OCI-LY1 (cell line): ENCODE data around the gene LRRTM3.

Experiments
- H2AFZ ChIP-seq: fragments of 200-600 bp; sonication (generic), shearing (Covaris generic); 2 replicates; pipeline ENCODE4 v1.6.0; 2014; ENCODE audit warnings: antibody characterized with exemption, mild to moderate bottlenecking, low read length
- H3F3A ChIP-seq: fragments of 200-600 bp; sonication (generic), shearing (Covaris generic); 2 replicates; pipeline ENCODE4 v1.6.0; 2014; ENCODE audit warnings: mild to moderate bottlenecking, antibody characterized with exemption, low read length, moderate library complexity; ENCODE audit not compliant: insufficient read depth
- H3K27ac ChIP-seq: fragments of 200-600 bp; sonication (generic); 2 replicates; pipeline ENCODE4 v1.5.1; 2014; ENCODE audit warnings: low read length, mixed run types, mild to moderate bottlenecking, low read depth; ENCODE audit not compliant: poor library complexity, severe bottlenecking
- H3K27me3 ChIP-seq: fragments of 200-600 bp; sonication (generic); 2 replicates; pipeline ENCODE4 v1.6.0; 2014; ENCODE audit warnings: antibody characterized with exemption, mild to moderate bottlenecking, low read length, moderate library complexity; ENCODE audit not compliant: insufficient read depth
- H3K36me3 ChIP-seq: fragments of 200-600 bp; sonication (generic); 2 replicates; pipeline ENCODE4 v1.6.1; 2014; ENCODE audit warnings: mild to moderate bottlenecking, antibody characterized with exemption, low read length, moderate library complexity, mixed read lengths; ENCODE audit not compliant: insufficient read depth
- H3K4me1 ChIP-seq: fragments of 200-600 bp; sonication (generic); 2 replicates; pipeline ENCODE4 v1.5.1; 2014; ENCODE audit warnings: mild to moderate bottlenecking, low read length, moderate library complexity; ENCODE audit not compliant: insufficient read depth, severe bottlenecking
- H3K4me2 ChIP-seq: fragments of 200-600 bp; sonication (generic), shearing (Covaris generic); 2 replicates; pipeline ENCODE4 v1.6.1; 2014; ENCODE audit warnings: low read length
- H3K4me3 ChIP-seq: fragments of 200-600 bp; sonication (generic); 2 replicates; pipeline ENCODE4 v1.5.1; 2014; ENCODE audit warnings: low read length, low read depth, mild to moderate bottlenecking, mixed read lengths; ENCODE audit not compliant: poor library complexity, severe bottlenecking
- H3K79me2 ChIP-seq: fragments of 200-600 bp; shearing (Covaris generic); 2 replicates; pipeline ENCODE4 v1.6.1; 2016; ENCODE audit warnings: mixed run types, low read length, mixed read lengths; ENCODE audit not compliant: insufficient read depth
- H3K9ac ChIP-seq: fragments of 200-600 bp; sonication (generic), shearing (Covaris generic); 2 replicates; pipeline ENCODE4 v1.6.1; 2014; ENCODE audit warnings: mild to moderate bottlenecking, low read length, mixed read lengths
- H3K9me2 ChIP-seq: fragments of 200-600 bp; sonication (generic), shearing (Covaris generic); 2 replicates; pipeline ENCODE4 v1.6.1; 2014; ENCODE audit warnings: low read depth, mild to moderate bottlenecking, low read length, mixed read lengths
- H3K9me3 ChIP-seq: fragments of 200-600 bp; shearing (Covaris generic); 2 replicates; pipeline ENCODE4 v1.6.1; 2014; ENCODE audit warnings: low read length, mixed read lengths
- H4K20me1 ChIP-seq: fragments of 200-600 bp; sonication (generic), shearing (Covaris generic); 2 replicates; pipeline ENCODE4 v1.6.0; 2016; ENCODE audit warnings: mild to moderate bottlenecking, low read length; ENCODE audit not compliant: insufficient read depth
- EZH2 ChIP-seq: fragments of 200-600 bp; sonication (generic), shearing (Covaris generic); IDR thresholded peaks from 2 replicates; pipeline ENCODE4 v1.8.0; 2017; ENCODE audit warnings: borderline replicate concordance, mixed run types, mild to moderate bottlenecking, antibody characterized with exemption, low read length, moderate library complexity, mixed read lengths
- TF ChIP-seq, protein P1 (sequence below): fragments of 200-600 bp; sonication (generic), shearing (Covaris generic); IDR thresholded peaks from 2 replicates; pipeline ENCODE4 v1.5.1; 2017; ENCODE audit warnings: mild to moderate bottlenecking, antibody characterized with exemption, low read length, moderate library complexity, mixed read lengths

The LRRTM3 gene

GRCh38 chr10:66981361-66982052 lies 55.7 kb downstream of the LRRTM3 start:
- no peaks in the 10 kb centered on the region for H3F3A ChIP-seq
- H3K4me1 ChIP-seq, result no peaks in the 10 kb centered on the region
- H4K20me1 ChIP-seq, result no peaks in the 10 kb centered on the region
- H3K9me3 ChIP-seq, result no peaks in the 10 kb centered on the region
- no peaks in the 10 kb centered on the region for H3K79me2 ChIP-seq
- TF ChIP-seq, protein P1, sequence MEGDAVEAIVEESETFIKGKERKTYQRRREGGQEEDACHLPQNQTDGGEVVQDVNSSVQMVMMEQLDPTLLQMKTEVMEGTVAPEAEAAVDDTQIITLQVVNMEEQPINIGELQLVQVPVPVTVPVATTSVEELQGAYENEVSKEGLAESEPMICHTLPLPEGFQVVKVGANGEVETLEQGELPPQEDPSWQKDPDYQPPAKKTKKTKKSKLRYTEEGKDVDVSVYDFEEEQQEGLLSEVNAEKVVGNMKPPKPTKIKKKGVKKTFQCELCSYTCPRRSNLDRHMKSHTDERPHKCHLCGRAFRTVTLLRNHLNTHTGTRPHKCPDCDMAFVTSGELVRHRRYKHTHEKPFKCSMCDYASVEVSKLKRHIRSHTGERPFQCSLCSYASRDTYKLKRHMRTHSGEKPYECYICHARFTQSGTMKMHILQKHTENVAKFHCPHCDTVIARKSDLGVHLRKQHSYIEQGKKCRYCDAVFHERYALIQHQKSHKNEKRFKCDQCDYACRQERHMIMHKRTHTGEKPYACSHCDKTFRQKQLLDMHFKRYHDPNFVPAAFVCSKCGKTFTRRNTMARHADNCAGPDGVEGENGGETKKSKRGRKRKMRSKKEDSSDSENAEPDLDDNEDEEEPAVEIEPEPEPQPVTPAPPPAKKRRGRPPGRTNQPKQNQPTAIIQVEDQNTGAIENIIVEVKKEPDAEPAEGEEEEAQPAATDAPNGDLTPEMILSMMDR, result no peak
- no peak for TF ChIP-seq EZH2
- H3K36me3 ChIP-seq, result no peaks in the 10 kb centered on the region
- no peaks in the 10 kb centered on the region for H3K9me2 ChIP-seq
- H3K9ac ChIP-seq, result no peak overlapping the region
- no peak overlapping the region for H2AFZ ChIP-seq
- H3K4me2 ChIP-seq, result no peak overlapping the region
- no peak overlapping the region for H3K27ac ChIP-seq
- H3K4me3 ChIP-seq, result no peak overlapping the region
- H3K27me3 ChIP-seq, result no peaks in the 10 kb centered on the region

DNA sequence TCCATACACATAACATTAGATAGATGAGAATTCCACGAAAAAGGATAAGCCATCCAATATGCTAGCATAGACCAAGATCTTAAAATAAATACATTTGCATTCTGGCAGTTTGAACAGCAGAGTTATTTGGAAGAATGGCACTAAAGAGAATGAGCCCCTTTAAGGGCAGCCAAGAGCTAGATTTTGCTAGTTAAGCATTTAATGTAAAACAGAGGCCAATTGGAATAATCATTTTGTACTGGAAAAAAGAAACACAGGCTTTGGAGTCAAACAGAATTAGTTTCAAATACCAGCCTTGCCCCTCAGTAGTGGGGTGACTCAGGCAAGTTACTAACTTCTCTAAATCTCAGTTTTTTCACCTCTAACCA lies 56.2 kb downstream of the LRRTM3 start:
- no peak overlapping the region for H3K4me2 ChIP-seq
- no peaks in the 10 kb centered on the region for H3K9me2 ChIP-seq
- no peak overlapping the region for H3K4me3 ChIP-seq
- H3F3A ChIP-seq, result no peaks in the 10 kb centered on the region
- no peak overlapping the region for H3K9ac ChIP-seq
- no peaks in the 10 kb centered on the region for H3K4me1 ChIP-seq
- H3K9me3 ChIP-seq, result no peaks in the 10 kb centered on the region
- H4K20me1 ChIP-seq, result no peaks in the 10 kb centered on the region
- H3K36me3 ChIP-seq, result no peaks in the 10 kb centered on the region
- no peak overlapping the region for H3K27ac ChIP-seq
- no peaks in the 10 kb centered on the region for H3K79me2 ChIP-seq
- TF ChIP-seq, protein P1, result no peak
- no peak for TF ChIP-seq EZH2
- H2AFZ ChIP-seq, result no peak overlapping the region
- no peaks in the 10 kb centered on the region for H3K27me3 ChIP-seq

DNA sequence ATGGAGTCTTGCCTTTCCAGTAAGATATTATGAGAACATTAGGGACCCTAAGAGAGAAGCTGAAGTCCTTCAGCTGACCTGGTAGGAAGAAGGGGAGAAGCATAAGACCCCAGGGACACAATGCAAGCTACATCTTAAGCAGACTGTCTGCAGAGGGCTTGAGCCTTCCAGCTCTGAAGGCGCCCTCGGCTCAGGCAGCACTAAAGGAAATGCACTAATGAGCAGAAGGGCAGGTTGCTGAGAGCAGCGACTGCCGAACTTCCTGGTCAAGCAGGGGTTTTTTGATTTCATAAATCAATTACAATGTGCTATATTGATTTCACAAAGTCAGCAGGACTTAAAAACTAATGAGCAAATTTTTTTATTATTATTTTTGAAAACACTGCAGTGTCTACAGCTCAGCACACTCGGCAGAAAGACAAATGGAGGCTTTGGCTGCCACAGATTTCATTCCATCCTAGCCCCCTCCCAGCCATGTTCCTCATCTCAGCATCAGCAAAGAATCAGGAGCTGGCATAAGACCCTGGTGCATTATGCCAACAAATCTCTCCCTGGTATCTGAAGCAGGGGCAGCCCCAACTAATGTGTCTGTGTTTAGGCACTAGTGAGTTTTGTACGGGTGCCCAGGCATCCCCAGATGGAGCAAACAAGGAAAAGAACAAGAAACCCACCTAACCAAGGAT lies 57.1 kb downstream of the LRRTM3 start:
- no peaks in the 10 kb centered on the region for H3K4me1 ChIP-seq
- H3K27me3 ChIP-seq, result no peaks in the 10 kb centered on the region
- TF ChIP-seq, protein P1, result no peak
- no peak for TF ChIP-seq EZH2
- no peak overlapping the region for H3K4me2 ChIP-seq
- no peaks in the 10 kb centered on the region for H3K9me2 ChIP-seq
- no peak overlapping the region for H3K4me3 ChIP-seq
- H4K20me1 ChIP-seq, result no peaks in the 10 kb centered on the region
- no peaks in the 10 kb centered on the region for H3F3A ChIP-seq
- no peak overlapping the region for H2AFZ ChIP-seq
- H3K36me3 ChIP-seq, result no peaks in the 10 kb centered on the region
- no peaks in the 10 kb centered on the region for H3K9me3 ChIP-seq
- H3K27ac ChIP-seq, result no peak overlapping the region
- H3K79me2 ChIP-seq, result no peaks in the 10 kb centered on the region
- no peak overlapping the region for H3K9ac ChIP-seq
